Measurements from ENCODE around the gene ITPKC. TPM values are rescaled to one million over a fixed set of nuclear protein-coding genes. Genes with fewer than 3 reads are reported as not detected.
"Not testable (repeated sequence)": the region's sequence is repeated elsewhere in the genome, so short reads cannot be mapped to it uniquely, and the experiment has no call there.

The ITPKC gene
- total RNA-seq, 2 experiments from 2014 or later: 4.8 to 5.2 TPM

GRCh38 chr19:40758491-40758890, 41.6 kb downstream of the ITPKC start:
- Mint-ChIP-seq H3K27ac (peak overlapping the region; percentile 58), H3K36me3 (ENCODE audit: low read depth) (peaks cover 80% of the 10 kb centered on the region)

GRCh38 chr19:40759352-40759751, 42.4 kb downstream of the ITPKC start:
- POLR2A ChIA-PET: interaction anchor here (2.2 kb wide), 1 partner anchor 19 kb away, joined by 8 read pairs; the partner anchor contains the start of gene RAB4B
- H3K27ac Mint-ChIP-seq: no peak overlapping the region
- intact Hi-C loops (cut with micrococcal nuclease): no loop called here
- H3K36me3 Mint-ChIP-seq (ENCODE audit: low read depth): peaks cover 84% of the 10 kb centered on the region
- H3K9me3 Mint-ChIP-seq: no peaks in the 10 kb centered on the region
- peaks cover 78% of the 10 kb centered on the region for H3K4me1 Mint-ChIP-seq (ENCODE audit: low read depth)
- no peaks in the 10 kb centered on the region for H3K27me3 Mint-ChIP-seq
- no peak overlapping the region for H3K4me3 Mint-ChIP-seq
- ATAC-seq: no peak
- CTCF ChIA-PET: no interaction called here
- no peak for DNase-seq
- no peak for TF ChIP-seq CTCF (IDR thresholded peaks at IDR 0.05)

More at GRCh38 chr19:40758491-40758890, 41.6 kb downstream of the ITPKC start:
- DNase-seq (no peak), ATAC-seq (no peak)
- Mint-ChIP-seq H3K9me3 (no peaks in the 10 kb centered on the region), H3K4me3 (no peak overlapping the region), H3K4me1 (ENCODE audit: low read depth) (peaks cover 72% of the 10 kb centered on the region), H3K27me3 (no peaks in the 10 kb centered on the region)
- ChIA-PET POLR2A (interaction anchor here (0.6 to 2.2 kb wide), 5 partner anchors 9 to 339 kb away, joined by 3 to 8 read pairs (median 4); partner anchors contain the start of genes ACTMAP and RAB4B), CTCF (interaction anchor here (1.5 kb wide), 1 partner anchor 49 kb away, joined by 6 read pairs; no protein-coding TSS in a partner anchor)
- intact Hi-C loops (cut with micrococcal nuclease): no loop called here
- no peak for TF ChIP-seq CTCF (IDR thresholded peaks at IDR 0.05)

GRCh38 chr19:40762754-40763470, 46.0 kb downstream of the ITPKC start:
- intact Hi-C loops (cut with micrococcal nuclease): no loop called here
- peaks cover 80% of the 10 kb centered on the region for H3K36me3 Mint-ChIP-seq (ENCODE audit: low read depth)
- H3K9me3 Mint-ChIP-seq: no peaks in the 10 kb centered on the region
- DNase-seq (peak; percentile 64), ATAC-seq (peak; percentile 57)
- ChIA-PET CTCF (no interaction called here), POLR2A (interaction anchor here (1.3 to 1.6 kb wide), 6 partner anchors 8 to 43 kb away, joined by 4 to 8 read pairs (median 4); partner anchors contain the start of gene EGLN2)
- peaks cover 68% of the 10 kb centered on the region for H3K4me1 Mint-ChIP-seq (ENCODE audit: low read depth)
- TF ChIP-seq CTCF (IDR thresholded peaks at IDR 0.05): no peak
- H3K27ac Mint-ChIP-seq: peak overlapping the region; percentile 77
- H3K27me3 Mint-ChIP-seq: no peaks in the 10 kb centered on the region
- H3K4me3 Mint-ChIP-seq: peak overlapping the region; percentile 5

GRCh38 chr19:40763526-40763925, 46.6 kb downstream of the ITPKC start:
- Mint-ChIP-seq H3K27me3 (no peaks in the 10 kb centered on the region), H3K4me1 (ENCODE audit: low read depth) (peaks cover 62% of the 10 kb centered on the region), H3K4me3 (peak overlapping the region; percentile 7), H3K36me3 (ENCODE audit: low read depth) (peaks cover 74% of the 10 kb centered on the region), H3K27ac (peak overlapping the region; percentile 77), H3K9me3 (no peaks in the 10 kb centered on the region)
- CTCF ChIA-PET: no interaction called here
- POLR2A ChIA-PET: interaction anchor here (1.0 to 1.6 kb wide), 7 partner anchors 8 to 43 kb away, joined by 3 to 8 read pairs (median 4); partner anchors contain the start of gene EGLN2
- no peak for TF ChIP-seq CTCF (IDR thresholded peaks at IDR 0.05)
- no peak for ATAC-seq
- no peak for DNase-seq
- intact Hi-C loops (cut with micrococcal nuclease): no loop called here

GRCh38 chr19:40763963-40764362, 47.1 kb downstream of the ITPKC start:
- Mint-ChIP-seq H3K27ac (peak overlapping the region; percentile 77), H3K36me3 (ENCODE audit: low read depth) (peaks cover 71% of the 10 kb centered on the region), H3K27me3 (no peaks in the 10 kb centered on the region), H3K4me1 (ENCODE audit: low read depth) (peaks cover 62% of the 10 kb centered on the region), H3K4me3 (peak overlapping the region; percentile 7), H3K9me3 (no peaks in the 10 kb centered on the region)
- DNase-seq (peak; percentile 63), ATAC-seq (peak; percentile 69)
- ChIA-PET POLR2A (interaction anchor here (0.6 to 1.5 kb wide), 5 partner anchors 8 to 563 kb away, joined by 3 to 6 read pairs (median 4); no protein-coding TSS in a partner anchor), CTCF (no interaction called here)
- TF ChIP-seq CTCF (IDR thresholded peaks at IDR 0.05): no peak
- intact Hi-C loops (cut with micrococcal nuclease): no loop called here

- H3K27ac Mint-ChIP-seq; H3K27me3 Mint-ChIP-seq; DNase-seq; ATAC-seq; H3K4me3 Mint-ChIP-seq; intact Hi-C loops (cut with micrococcal nuclease); H3K9me3 Mint-ChIP-seq: not testable (repeated sequence)
- CTCF ChIA-PET: interaction anchor here (0.7 to 1.1 kb wide), 5 partner anchors 11 to 103 kb away, joined by 3 to 5 read pairs (median 4); partner anchors contain the start of gene RAB4B
- peaks cover 66% of the 10 kb centered on the region for H3K36me3 Mint-ChIP-seq (ENCODE audit: low read depth)
- H3K4me1 Mint-ChIP-seq (ENCODE audit: low read depth): peaks cover 55% of the 10 kb centered on the region
- POLR2A ChIA-PET: interaction anchor here (1.1 to 1.8 kb wide), 4 partner anchors 9 to 14 kb away, joined by 3 to 12 read pairs (median 6); no protein-coding TSS in a partner anchor
These were observed 49.5 kb downstream of the ITPKC start for GRCh38 chr19:40766385-40766784.
